Fibroblast of pulmonary artery (primary cell): Measurements from ENCODE around the gene MAP4K3.

Source experiments
- DNase-seq: peaks from one replicate; pipeline ENCODE4 v3.0.0-alpha.2; 2010; ENCODE audit warnings: low read depth
- H3K4me3 ChIP-seq: replicated peaks from 2 replicates; pipeline ENCODE4 v1.5.1; 2011; ENCODE audit warnings: low read depth, mild to moderate bottlenecking, control low read depth, low read length, moderate library complexity
- TF ChIP-seq, protein P1 (sequence below): IDR thresholded peaks from 2 replicates; pipeline ENCODE4 v1.5.1; 2011; ENCODE audit warnings: mild to moderate bottlenecking, control low read depth, low read length, inconsistent platforms; ENCODE audit errors: missing control alignments

MAP4K3 gene

DNA sequence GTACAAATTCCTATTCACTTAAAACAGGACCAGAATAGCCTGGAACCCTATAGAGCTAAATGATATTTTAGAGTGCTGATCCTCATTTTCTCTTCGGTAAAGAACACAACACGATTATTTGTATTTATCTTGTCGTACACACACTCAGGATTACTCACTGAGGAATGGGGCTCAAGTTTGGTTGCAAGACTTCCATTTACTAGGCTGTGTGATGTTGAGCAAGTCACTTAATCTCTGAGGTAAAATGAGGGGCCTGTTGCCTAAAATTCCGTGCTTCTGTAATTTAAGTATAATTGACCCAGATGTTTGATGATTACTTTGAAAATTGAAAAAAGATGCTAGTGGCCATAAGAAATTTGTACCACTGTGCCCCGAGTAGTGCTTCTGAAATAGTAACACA, 42.6 kb upstream of the MAP4K3 start:
- no peak overlapping the region for H3K4me3 ChIP-seq
- no peak for DNase-seq
- TF ChIP-seq, protein P1, sequence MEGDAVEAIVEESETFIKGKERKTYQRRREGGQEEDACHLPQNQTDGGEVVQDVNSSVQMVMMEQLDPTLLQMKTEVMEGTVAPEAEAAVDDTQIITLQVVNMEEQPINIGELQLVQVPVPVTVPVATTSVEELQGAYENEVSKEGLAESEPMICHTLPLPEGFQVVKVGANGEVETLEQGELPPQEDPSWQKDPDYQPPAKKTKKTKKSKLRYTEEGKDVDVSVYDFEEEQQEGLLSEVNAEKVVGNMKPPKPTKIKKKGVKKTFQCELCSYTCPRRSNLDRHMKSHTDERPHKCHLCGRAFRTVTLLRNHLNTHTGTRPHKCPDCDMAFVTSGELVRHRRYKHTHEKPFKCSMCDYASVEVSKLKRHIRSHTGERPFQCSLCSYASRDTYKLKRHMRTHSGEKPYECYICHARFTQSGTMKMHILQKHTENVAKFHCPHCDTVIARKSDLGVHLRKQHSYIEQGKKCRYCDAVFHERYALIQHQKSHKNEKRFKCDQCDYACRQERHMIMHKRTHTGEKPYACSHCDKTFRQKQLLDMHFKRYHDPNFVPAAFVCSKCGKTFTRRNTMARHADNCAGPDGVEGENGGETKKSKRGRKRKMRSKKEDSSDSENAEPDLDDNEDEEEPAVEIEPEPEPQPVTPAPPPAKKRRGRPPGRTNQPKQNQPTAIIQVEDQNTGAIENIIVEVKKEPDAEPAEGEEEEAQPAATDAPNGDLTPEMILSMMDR = no peak

DNA sequence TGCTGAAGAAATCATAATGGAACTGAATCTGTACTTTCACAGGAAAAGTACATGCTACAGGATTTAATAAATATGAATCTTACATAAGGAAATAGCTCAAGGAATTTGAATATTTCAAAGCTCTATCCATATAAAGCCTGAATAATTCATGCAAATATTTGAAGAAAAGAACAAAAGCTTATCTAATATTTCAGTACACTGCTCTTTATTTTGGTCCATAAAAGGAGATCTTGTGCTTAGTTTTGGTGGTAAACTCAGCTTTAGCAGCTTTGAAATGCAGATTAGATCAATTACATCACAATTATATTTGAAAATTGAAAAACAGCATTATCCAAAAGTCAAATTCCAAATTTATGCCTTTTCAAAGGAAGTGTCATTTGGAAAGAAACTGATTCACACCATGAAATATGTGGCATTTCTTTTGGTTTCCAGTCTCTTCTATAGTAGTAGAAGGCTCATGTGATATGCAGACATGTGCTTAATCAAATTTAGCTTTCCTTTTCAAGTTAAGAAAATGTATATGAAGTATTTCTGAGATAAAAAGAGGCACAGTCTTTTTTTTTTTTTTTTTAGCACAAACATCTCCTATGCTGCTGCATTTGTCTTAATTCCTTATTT, 42.1 kb upstream of the MAP4K3 start:
- no peak overlapping the region for H3K4me3 ChIP-seq
- no peak for DNase-seq
- TF ChIP-seq, protein P1 = no peak

DNA sequence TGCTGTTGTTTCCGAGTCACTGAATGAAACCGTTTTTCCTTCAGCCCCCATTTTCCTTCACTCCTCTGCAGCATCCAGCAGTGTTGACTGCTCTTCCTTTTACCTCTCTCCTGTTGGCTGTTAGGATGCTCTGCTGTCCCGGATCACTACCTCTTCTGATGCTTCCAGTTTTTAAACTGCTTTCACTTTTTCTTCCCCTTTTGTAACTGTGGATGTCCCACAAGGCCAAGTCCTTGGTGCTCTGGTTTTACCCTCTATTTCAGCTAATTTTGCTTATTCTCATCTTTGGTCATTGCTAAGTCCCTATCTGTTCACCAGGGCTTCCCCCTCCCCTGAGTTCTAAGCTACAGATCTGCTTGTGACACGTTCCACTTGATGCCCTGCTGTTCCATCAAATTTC, 39.4 kb upstream of the MAP4K3 start:
- no peak for DNase-seq
- H3K4me3 ChIP-seq = no peak overlapping the region
- TF ChIP-seq, protein P1 = no peak

DNA sequence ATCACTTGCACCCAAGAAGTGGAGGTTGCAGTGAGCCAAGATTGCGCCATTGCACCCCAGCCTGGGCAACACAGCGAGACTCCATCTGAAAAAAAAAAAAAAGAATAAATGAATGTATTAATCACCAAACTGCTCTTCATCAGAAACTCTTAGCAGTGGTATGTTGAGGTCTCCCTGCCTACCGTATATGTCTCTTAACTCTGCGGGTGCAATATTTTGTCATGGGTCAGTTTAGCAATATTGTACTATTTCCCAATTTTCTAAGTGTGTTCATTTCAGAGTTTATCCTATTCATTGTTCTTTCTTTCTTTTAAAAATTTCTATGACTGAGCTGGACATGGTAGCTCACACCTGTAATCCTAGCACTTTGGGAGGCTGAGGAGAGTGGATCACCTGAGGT, 37.9 kb upstream of the MAP4K3 start:
- H3K4me3 ChIP-seq = no peak overlapping the region
- no peak for DNase-seq
- TF ChIP-seq, protein P1 = no peak

DNA sequence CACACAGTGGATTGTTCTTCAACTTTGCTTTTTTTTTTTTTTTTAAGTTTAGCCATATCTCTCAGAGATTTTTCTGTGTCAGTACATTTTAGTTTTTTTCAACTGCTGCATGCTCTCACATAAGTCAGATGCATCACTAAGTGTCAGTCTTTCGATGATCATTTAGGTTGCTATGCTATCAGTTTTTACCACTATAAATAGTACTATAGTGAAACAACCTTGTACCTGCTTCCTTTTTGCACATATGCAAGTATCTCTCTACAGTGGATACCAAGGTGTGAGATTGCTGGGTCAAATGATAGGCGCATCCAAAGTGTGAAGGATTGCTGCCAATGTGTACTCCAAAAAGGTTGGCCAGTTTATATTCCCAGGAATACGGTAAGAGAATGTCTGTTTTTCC, 33.5 kb upstream of the MAP4K3 start:
- H3K4me3 ChIP-seq = no peak overlapping the region
- TF ChIP-seq, protein P1 = no peak
- DNase-seq = no peak

DNA sequence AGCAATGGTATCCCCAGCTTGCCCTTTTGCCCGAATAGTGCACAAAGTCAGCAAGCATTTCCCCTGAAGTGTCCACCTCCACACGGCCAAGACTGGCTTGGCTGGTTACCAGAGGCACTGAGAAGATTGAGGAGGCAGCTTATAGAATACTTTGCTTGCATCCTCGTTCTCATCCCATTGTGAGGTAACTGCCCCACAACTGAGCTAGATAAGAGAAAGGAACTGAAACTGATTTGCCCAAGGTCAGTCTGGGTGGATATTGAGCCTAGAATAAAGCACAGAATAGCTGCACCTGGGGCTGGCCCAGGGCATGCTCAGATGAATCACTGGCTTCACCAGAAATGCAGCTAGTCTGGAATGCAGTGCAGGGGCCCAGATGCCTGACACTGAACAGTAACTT, 32.7 kb upstream of the MAP4K3 start:
- peak; percentile 55 for DNase-seq
- TF ChIP-seq, protein P1 = no peak
- no peak overlapping the region for H3K4me3 ChIP-seq
